ENCODE data around the gene GZMM. TPM values are rescaled to one million over a fixed set of nuclear protein-coding genes. Genes with fewer than 3 reads are reported as not detected.
A peak's percentile ranks its signal among the peaks of the same experiment; 100 is the strongest.

The GZMM gene
- total RNA-seq, 1 experiment from 2014 or later, result 0.59 TPM

GRCh38 chr19:588093-588740, 44.4 kb downstream of the GZMM start:
- H3K4me2 ChIP-seq (ENCODE audit: low read length), result peak overlapping the region; percentile 83
- H3K9ac ChIP-seq (ENCODE audit: low read length), result peak overlapping the region; percentile 35
- no peaks in the 10 kb centered on the region for H3K9me3 ChIP-seq (ENCODE audit: control insufficient read depth in 1 of 2, insufficient read depth in 1 of 2, low read depth in 1 of 2, low read length in 2 of 2)
- no peak for TF ChIP-seq EGR1 (IDR thresholded peaks at IDR 0.05; ENCODE audit: low read depth)
- TF ChIP-seq SP1 (IDR thresholded peaks at IDR 0.05; ENCODE audit: low read depth), result no peak
- no peak for TF ChIP-seq SIN3A (IDR thresholded peaks at IDR 0.05; ENCODE audit: low read depth)
- peak; percentile 75 for TF ChIP-seq RAD21 (IDR thresholded peaks at IDR 0.05; ENCODE audit: low read depth)
- TF ChIP-seq, protein P1, sequence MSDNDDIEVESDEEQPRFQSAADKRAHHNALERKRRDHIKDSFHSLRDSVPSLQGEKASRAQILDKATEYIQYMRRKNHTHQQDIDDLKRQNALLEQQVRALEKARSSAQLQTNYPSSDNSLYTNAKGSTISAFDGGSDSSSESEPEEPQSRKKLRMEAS (IDR thresholded peaks at IDR 0.05), result peak; percentile 56
- TF ChIP-seq, protein P2, sequence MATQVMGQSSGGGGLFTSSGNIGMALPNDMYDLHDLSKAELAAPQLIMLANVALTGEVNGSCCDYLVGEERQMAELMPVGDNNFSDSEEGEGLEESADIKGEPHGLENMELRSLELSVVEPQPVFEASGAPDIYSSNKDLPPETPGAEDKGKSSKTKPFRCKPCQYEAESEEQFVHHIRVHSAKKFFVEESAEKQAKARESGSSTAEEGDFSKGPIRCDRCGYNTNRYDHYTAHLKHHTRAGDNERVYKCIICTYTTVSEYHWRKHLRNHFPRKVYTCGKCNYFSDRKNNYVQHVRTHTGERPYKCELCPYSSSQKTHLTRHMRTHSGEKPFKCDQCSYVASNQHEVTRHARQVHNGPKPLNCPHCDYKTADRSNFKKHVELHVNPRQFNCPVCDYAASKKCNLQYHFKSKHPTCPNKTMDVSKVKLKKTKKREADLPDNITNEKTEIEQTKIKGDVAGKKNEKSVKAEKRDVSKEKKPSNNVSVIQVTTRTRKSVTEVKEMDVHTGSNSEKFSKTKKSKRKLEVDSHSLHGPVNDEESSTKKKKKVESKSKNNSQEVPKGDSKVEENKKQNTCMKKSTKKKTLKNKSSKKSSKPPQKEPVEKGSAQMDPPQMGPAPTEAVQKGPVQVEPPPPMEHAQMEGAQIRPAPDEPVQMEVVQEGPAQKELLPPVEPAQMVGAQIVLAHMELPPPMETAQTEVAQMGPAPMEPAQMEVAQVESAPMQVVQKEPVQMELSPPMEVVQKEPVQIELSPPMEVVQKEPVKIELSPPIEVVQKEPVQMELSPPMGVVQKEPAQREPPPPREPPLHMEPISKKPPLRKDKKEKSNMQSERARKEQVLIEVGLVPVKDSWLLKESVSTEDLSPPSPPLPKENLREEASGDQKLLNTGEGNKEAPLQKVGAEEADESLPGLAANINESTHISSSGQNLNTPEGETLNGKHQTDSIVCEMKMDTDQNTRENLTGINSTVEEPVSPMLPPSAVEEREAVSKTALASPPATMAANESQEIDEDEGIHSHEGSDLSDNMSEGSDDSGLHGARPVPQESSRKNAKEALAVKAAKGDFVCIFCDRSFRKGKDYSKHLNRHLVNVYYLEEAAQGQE (IDR thresholded peaks at IDR 0.05; ENCODE audit: low read depth), result no peak
- no peak for TF ChIP-seq POLR2A (IDR thresholded peaks at IDR 0.05; ENCODE audit: borderline replicate concordance, extremely low read depth, insufficient read depth, insufficient read length)
- peak; percentile 87 for TF ChIP-seq TCF7L2 (IDR thresholded peaks at IDR 0.05; ENCODE audit: borderline replicate concordance, extremely low read depth, insufficient read depth, insufficient read length)
- TF ChIP-seq, protein P3, sequence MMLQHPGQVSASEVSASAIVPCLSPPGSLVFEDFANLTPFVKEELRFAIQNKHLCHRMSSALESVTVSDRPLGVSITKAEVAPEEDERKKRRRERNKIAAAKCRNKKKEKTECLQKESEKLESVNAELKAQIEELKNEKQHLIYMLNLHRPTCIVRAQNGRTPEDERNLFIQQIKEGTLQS (IDR thresholded peaks at IDR 0.05), result no peak
- no peak for TF ChIP-seq EZH2 (IDR thresholded peaks at IDR 0.05)
- no peak for TF ChIP-seq CEBPB (IDR thresholded peaks at IDR 0.05; ENCODE audit: low read depth)
- TF ChIP-seq, protein P4, sequence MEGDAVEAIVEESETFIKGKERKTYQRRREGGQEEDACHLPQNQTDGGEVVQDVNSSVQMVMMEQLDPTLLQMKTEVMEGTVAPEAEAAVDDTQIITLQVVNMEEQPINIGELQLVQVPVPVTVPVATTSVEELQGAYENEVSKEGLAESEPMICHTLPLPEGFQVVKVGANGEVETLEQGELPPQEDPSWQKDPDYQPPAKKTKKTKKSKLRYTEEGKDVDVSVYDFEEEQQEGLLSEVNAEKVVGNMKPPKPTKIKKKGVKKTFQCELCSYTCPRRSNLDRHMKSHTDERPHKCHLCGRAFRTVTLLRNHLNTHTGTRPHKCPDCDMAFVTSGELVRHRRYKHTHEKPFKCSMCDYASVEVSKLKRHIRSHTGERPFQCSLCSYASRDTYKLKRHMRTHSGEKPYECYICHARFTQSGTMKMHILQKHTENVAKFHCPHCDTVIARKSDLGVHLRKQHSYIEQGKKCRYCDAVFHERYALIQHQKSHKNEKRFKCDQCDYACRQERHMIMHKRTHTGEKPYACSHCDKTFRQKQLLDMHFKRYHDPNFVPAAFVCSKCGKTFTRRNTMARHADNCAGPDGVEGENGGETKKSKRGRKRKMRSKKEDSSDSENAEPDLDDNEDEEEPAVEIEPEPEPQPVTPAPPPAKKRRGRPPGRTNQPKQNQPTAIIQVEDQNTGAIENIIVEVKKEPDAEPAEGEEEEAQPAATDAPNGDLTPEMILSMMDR (IDR thresholded peaks at IDR 0.05 in 2 of 3, conservative IDR thresholded peaks at IDR 0.05 in 1 of 3; ENCODE audit: borderline replicate concordance in 1 of 3, insufficient read depth in 1 of 3, low read depth in 2 of 3, low read length in 2 of 3), result peak; percentile 61 to 74 (median 66); a peak in 5 of 6 replicates
- H3K4me1 ChIP-seq (ENCODE audit: control insufficient read depth in 1 of 2, insufficient read depth in 2 of 2, low read length in 2 of 2), result peaks cover 15 to 22% of the 10 kb centered on the region in 2 experiments
- no peaks in the 10 kb centered on the region for H3K27me3 ChIP-seq (ENCODE audit: insufficient read depth, low read length)
- H2AFZ ChIP-seq (ENCODE audit: low read depth, low read length, poor library complexity, severe bottlenecking), result no peak overlapping the region
- POLR2A ChIA-PET, result no interaction called here
- no peaks in the 10 kb centered on the region for H3K9me2 ChIP-seq (ENCODE audit: insufficient read depth)
- DNase-seq (ENCODE audit: low read depth, low spot score), result peak; percentile 69
- no peak overlapping the region; the same call in 1 of the 2 replicates for H3K27ac ChIP-seq (ENCODE audit: low read depth, low read length)
- H3K36me3 ChIP-seq (ENCODE audit: control insufficient read depth in 1 of 2, insufficient read depth in 2 of 2, low read length in 2 of 2), result no peaks in the 10 kb centered on the region; a peak in 1 of 4 replicates
- intact Hi-C loops (cut with micrococcal nuclease), result loop anchor here (1.0 to 2.0 kb wide), 2 partner anchors 44 to 147 kb away; no protein-coding TSS in a partner anchor
- CTCF ChIA-PET, result interaction anchor here (0.7 kb wide), 1 partner anchor 12 kb away, joined by 4 read pairs; no protein-coding TSS in a partner anchor
- peak; percentile 80 for ATAC-seq
- RAD21 ChIA-PET (ENCODE audit: low non-redundant PET in 1 of 2, low total read pairs in 2 of 2, uncharacterized antibody in 2 of 2, unreplicated experiment in 2 of 2), result no interaction called here
- no TSS peak for BruUV-seq (replicated peaks)
- peak overlapping the region; percentile 19 to 51 for H3K4me3 ChIP-seq (replicated peaks in 1 of 2; ENCODE audit: low read depth in 1 of 2, low read length in 2 of 2)
- no peaks in the 10 kb centered on the region for H3K79me2 ChIP-seq (ENCODE audit: insufficient read depth, low read length)
- no peaks in the 10 kb centered on the region for H4K20me1 ChIP-seq (ENCODE audit: insufficient read depth)

Data from HCT116 (cell line).